MM.1S (cell line): Measurements from ENCODE around the gene CMTR1.

ENCODE experiments used
- DNase-seq: peaks from one replicate; pipeline ENCODE4 v3.0.0-alpha.2; 2015
- H2AFZ ChIP-seq: fragments of 300-600 bp; sonication (generic); 2 replicates; pipeline ENCODE4 v1.6.0; 2016; ENCODE audit warnings: antibody characterized with exemption, low read length
- H3F3A ChIP-seq: fragments of 300-600 bp; sonication (generic); 2 replicates; pipeline ENCODE4 v1.6.1; 2016; ENCODE audit warnings: mild to moderate bottlenecking, antibody characterized with exemption, low read length, moderate library complexity, mixed read lengths; ENCODE audit not compliant: insufficient read depth
- H3K27ac ChIP-seq: fragments of 300-600 bp; sonication (generic); 2 replicates; pipeline ENCODE4 v1.5.1; 2016; ENCODE audit warnings: mild to moderate bottlenecking, low read length
- H3K27me3 ChIP-seq: fragments of 300-600 bp; sonication (generic); replicated peaks from 2 replicates; pipeline ENCODE4 v1.6.0; 2016; ENCODE audit warnings: low read length; ENCODE audit not compliant: insufficient read depth
- H3K36me3 ChIP-seq: fragments of 300-600 bp; sonication (generic); replicated peaks from 2 replicates; pipeline ENCODE4 v1.6.1; 2016; ENCODE audit warnings: mild to moderate bottlenecking, low read length, mixed read lengths; ENCODE audit not compliant: insufficient read depth
- H3K4me1 ChIP-seq: fragments of 300-600 bp; sonication (generic); 2 replicates; pipeline ENCODE4 v1.6.1; 2016; ENCODE audit warnings: low read length, mixed read lengths
- H3K4me2 ChIP-seq: fragments of 300-600 bp; sonication (generic); 2 replicates; pipeline ENCODE4 v1.6.0; 2016; ENCODE audit warnings: low read depth, low read length
- H3K4me3 ChIP-seq: fragments of 300-600 bp; sonication (generic); 2 replicates; pipeline ENCODE4 v1.5.1; 2016; ENCODE audit warnings: low read length, mixed read lengths
- H3K79me2 ChIP-seq: fragments of 300-600 bp; sonication (generic); 2 replicates; pipeline ENCODE4 v1.6.1; 2016; ENCODE audit warnings: mixed run types, low read length, mixed read lengths
- H3K9ac ChIP-seq: fragments of 300-600 bp; sonication (generic); 2 replicates; pipeline ENCODE4 v1.6.1; 2016; ENCODE audit warnings: low read length, mixed read lengths
- H3K9me2 ChIP-seq: fragments of 300-600 bp; sonication (generic); replicated peaks from 2 replicates; pipeline ENCODE4 v1.6.1; 2016; ENCODE audit warnings: mild to moderate bottlenecking, low read length, mixed read lengths; ENCODE audit not compliant: insufficient read depth
- H3K9me3 ChIP-seq: fragments of 300-600 bp; sonication (generic); replicated peaks from 2 replicates; pipeline ENCODE4 v1.6.1; 2016; ENCODE audit warnings: mild to moderate bottlenecking, low read length, mixed read lengths; ENCODE audit not compliant: insufficient read depth
- H4K20me1 ChIP-seq: fragments of 300-600 bp; sonication (generic); 2 replicates; pipeline ENCODE4 v1.6.1; 2016; ENCODE audit warnings: mild to moderate bottlenecking, low read length, moderate library complexity, mixed read lengths; ENCODE audit not compliant: insufficient read depth
- CTCF ChIP-seq: fragments of 300-600 bp; sonication (generic); IDR thresholded peaks from 2 replicates; pipeline ENCODE4 v1.5.1; 2016; ENCODE audit warnings: antibody characterized with exemption, low read length, mixed read lengths
- EZH2 ChIP-seq: fragments of 300-600 bp; sonication (generic); optimal IDR thresholded peaks from 2 replicates; pipeline ENCODE3; 2017; ENCODE audit warnings: low read depth, mild to moderate bottlenecking, antibody characterized with exemption, low read length, mixed read lengths
- EZH2phosphoT487 ChIP-seq: fragments of 300-600 bp; sonication (generic); IDR thresholded peaks from 2 replicates; pipeline ENCODE4 v1.6.1; 2018; ENCODE audit warnings: antibody characterized with exemption, low read length

Gene CMTR1

DNA sequence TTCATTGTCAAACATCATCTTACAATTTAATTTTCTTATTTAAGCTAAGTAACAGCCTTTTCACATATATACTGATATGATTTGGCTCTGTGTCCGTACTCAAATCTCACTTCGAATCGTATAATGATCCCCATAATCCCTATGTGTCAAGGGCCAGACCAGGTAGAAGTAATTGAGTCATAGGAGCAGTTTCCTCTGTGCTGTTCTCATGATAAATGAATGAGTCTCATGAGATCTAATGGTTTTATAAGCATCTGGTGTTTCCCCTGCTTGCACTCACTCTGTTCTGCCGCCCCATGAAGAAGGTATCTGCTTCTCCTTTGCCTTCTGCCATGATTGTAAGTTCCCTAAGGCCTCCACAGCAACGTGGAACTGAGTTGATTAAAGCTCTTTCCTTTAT is 25.1 kb upstream of the CMTR1 start:
- no peak overlapping the region for H3K4me2 ChIP-seq
- no peak for TF ChIP-seq EZH2phosphoT487
- TF ChIP-seq EZH2, result no peak
- TF ChIP-seq CTCF, result no peak
- no peaks in the 10 kb centered on the region for H3K36me3 ChIP-seq
- no peak for DNase-seq
- H3K27ac ChIP-seq, result no peak overlapping the region
- H3K9me3 ChIP-seq, result no peaks in the 10 kb centered on the region
- H3F3A ChIP-seq, result no peaks in the 10 kb centered on the region
- no peak overlapping the region for H3K4me3 ChIP-seq
- no peak overlapping the region for H3K9ac ChIP-seq
- H3K79me2 ChIP-seq, result no peaks in the 10 kb centered on the region
- H4K20me1 ChIP-seq, result no peaks in the 10 kb centered on the region
- H2AFZ ChIP-seq, result no peak overlapping the region
- no peaks in the 10 kb centered on the region for H3K4me1 ChIP-seq
- no peaks in the 10 kb centered on the region for H3K9me2 ChIP-seq
- H3K27me3 ChIP-seq, result no peaks in the 10 kb centered on the region

DNA sequence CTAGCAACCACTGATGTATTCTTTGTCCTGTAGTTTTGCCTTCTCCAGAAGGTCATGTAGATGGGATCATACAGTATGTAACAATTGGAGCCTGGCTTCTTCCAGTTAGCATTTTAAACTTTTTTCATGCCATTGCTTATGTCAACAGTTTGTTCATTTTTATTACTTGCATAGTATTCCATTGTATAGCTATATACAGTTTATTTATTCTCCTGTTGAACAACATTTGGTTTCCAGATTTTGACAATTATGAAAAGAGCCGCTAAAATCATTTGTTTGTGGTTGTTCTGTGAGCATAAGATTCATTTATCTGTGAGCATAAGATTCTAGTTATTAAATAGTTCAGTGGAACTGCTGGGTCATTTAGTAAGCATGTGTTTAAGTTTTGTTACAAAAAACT is 23.5 kb upstream of the CMTR1 start:
- Histone ChIP-seq H3F3A (no peaks in the 10 kb centered on the region), H3K36me3 (no peaks in the 10 kb centered on the region)

DNA sequence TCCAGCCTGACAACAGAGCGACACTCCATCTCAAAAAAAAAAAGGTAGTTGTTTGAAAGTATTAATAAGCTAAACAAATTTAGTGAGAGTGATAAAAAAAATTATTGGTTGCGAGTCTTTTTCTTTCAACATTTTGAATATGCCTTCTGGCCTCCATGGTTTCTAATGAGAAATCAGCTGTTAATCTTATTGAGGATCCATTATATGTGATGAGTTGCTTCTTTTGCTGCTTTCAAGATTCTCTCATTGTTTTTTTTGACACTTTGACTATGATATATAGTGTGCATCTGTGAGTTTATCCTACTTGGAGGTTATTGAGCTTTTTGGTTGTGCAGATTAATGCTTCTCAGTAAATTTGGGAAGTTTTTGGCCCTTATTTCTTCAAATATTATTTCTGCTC is 15.6 kb upstream of the CMTR1 start:
- no peaks in the 10 kb centered on the region for H3K4me1 ChIP-seq
- H3K9ac ChIP-seq, result no peak overlapping the region
- H3K9me2 ChIP-seq, result no peaks in the 10 kb centered on the region
- no peak overlapping the region for H3K27ac ChIP-seq
- no peak for TF ChIP-seq EZH2phosphoT487
- no peak for TF ChIP-seq CTCF
- no peak for TF ChIP-seq EZH2
- H3K79me2 ChIP-seq, result no peaks in the 10 kb centered on the region
- H3F3A ChIP-seq, result no peaks in the 10 kb centered on the region
- no peak for DNase-seq
- H3K4me2 ChIP-seq, result no peak overlapping the region
- H3K36me3 ChIP-seq, result no peaks in the 10 kb centered on the region
- no peak overlapping the region for H3K4me3 ChIP-seq
- no peak overlapping the region for H2AFZ ChIP-seq
- no peaks in the 10 kb centered on the region for H3K9me3 ChIP-seq
- no peaks in the 10 kb centered on the region for H4K20me1 ChIP-seq
- no peaks in the 10 kb centered on the region for H3K27me3 ChIP-seq

More for the DNA sequence above, 23.5 kb upstream of the CMTR1 start:
- Histone ChIP-seq H2AFZ (no peak overlapping the region), H3K9me3 (no peaks in the 10 kb centered on the region), H4K20me1 (no peaks in the 10 kb centered on the region), H3K79me2 (no peaks in the 10 kb centered on the region), H3K4me3 (no peak overlapping the region), H3K9ac (no peak overlapping the region), H3K9me2 (no peaks in the 10 kb centered on the region), H3K4me1 (no peaks in the 10 kb centered on the region), H3K4me2 (no peak overlapping the region), H3K27ac (no peak overlapping the region), H3K27me3 (no peaks in the 10 kb centered on the region)
- TF ChIP-seq CTCF, result no peak
- TF ChIP-seq EZH2phosphoT487, result no peak
- TF ChIP-seq EZH2, result no peak
- no peak for DNase-seq
